Panc1 (cell line): ENCODE measurements around the gene TPBG. TPM values are rescaled to one million over a fixed set of nuclear protein-coding genes. Genes with fewer than 3 reads are reported as not detected.

Source experiments
- ATAC-seq: fragments of 200-7000 bp; cut with Tn5 transposase; 2 replicates; pipeline ENCODE4 v1.9.1; 2020; ENCODE audit warnings: mild to moderate bottlenecking, moderate library complexity
- BruUV-seq: library from RNA; stranded (reverse); fragments of 400-500 nt; replicated peaks from 2 replicates; lab custom pipeline; 2021; lab: Mats Ljungman, UMichigan
- CTCF ChIA-PET: fragments of 300-600 bp; sonication (Branson Sonifier 250); formaldehyde crosslinking; loops from one replicate; lab custom pipeline; 2022; ENCODE audit warnings: antibody characterized with exemption; lab: Charles Lee
- POLR2A ChIA-PET: fragments of 300-600 bp; sonication (Branson Sonifier 250); formaldehyde crosslinking; loops from one replicate; lab custom pipeline; 2022; ENCODE audit warnings: antibody characterized with exemption; lab: Charles Lee
- DNase-seq: peaks from one replicate; pipeline ENCODE4 v3.0.0-alpha.2; 2010; ENCODE audit warnings: low read depth, low spot score
- H3K27ac ChIP-seq: 2 replicates; pipeline ENCODE4 v1.5.1; 2011; ENCODE audit warnings: mild to moderate bottlenecking, low read length, inconsistent platforms
- H3K27me3 ChIP-seq: fragments of 200-500 bp; sonication (Bioruptor generic); 2 replicates; pipeline ENCODE4 v1.6.0; 2014; ENCODE audit warnings: low read length, inconsistent platforms; ENCODE audit not compliant: control insufficient read depth, insufficient read depth
- H3K36me3 ChIP-seq: fragments of 200-500 bp; sonication (Bioruptor generic); 2 replicates; pipeline ENCODE4 v1.5.1; 2014; ENCODE audit warnings: inconsistent platforms, mild to moderate bottlenecking, low read length, moderate library complexity; ENCODE audit not compliant: control insufficient read depth, insufficient read depth
- H3K4me1 ChIP-seq: 2 replicates; pipeline ENCODE4 v1.5.1; 2011; ENCODE audit warnings: inconsistent platforms, mild to moderate bottlenecking, low read length, moderate library complexity; ENCODE audit not compliant: control insufficient read depth, insufficient read depth
- H3K4me3 ChIP-seq, 2 experiments: 2 replicates each; pipeline ENCODE4 v1.5.1; 2011 to 2012; ENCODE audit warnings: low read depth in 2 of 2, low read length in 2 of 2, mild to moderate bottlenecking in 2 of 2, inconsistent platforms in 1 of 2, moderate library complexity in 1 of 2
- H3K9me3 ChIP-seq: fragments of 200-500 bp; sonication (Bioruptor generic); 2 replicates; pipeline ENCODE4 v1.5.1; 2014; ENCODE audit warnings: low read depth, mild to moderate bottlenecking, inconsistent platforms, low read length, moderate library complexity; ENCODE audit not compliant: control insufficient read depth, insufficient read depth
- POLR2AphosphoS5 ChIP-seq: IDR thresholded peaks from 2 replicates; pipeline ENCODE4 v1.6.1; 2012; ENCODE audit warnings: mild to moderate bottlenecking, low read depth, low read length, moderate library complexity
- REST ChIP-seq, 2 experiments: IDR thresholded peaks; 2 replicates each; pipeline ENCODE4 v1.6.1; 2011 to 2012; ENCODE audit warnings: low read depth in 2 of 2, control low read depth in 1 of 2, low read length in 1 of 2, mild to moderate bottlenecking in 1 of 2, moderate library complexity in 1 of 2; ENCODE audit not compliant: insufficient read depth in 1 of 2
- SIN3A ChIP-seq: IDR thresholded peaks from 2 replicates; pipeline ENCODE4 v1.6.1; 2012; ENCODE audit warnings: low read depth, mild to moderate bottlenecking, low read length, moderate library complexity, borderline replicate concordance; ENCODE audit not compliant: insufficient read depth
- TCF7L2 ChIP-seq: IDR thresholded peaks from 2 replicates; pipeline ENCODE4 v1.6.1; 2011; ENCODE audit warnings: mild to moderate bottlenecking, low read depth, low read length, inconsistent platforms
- in situ Hi-C: cut with HindIII; loops from 2 replicates; pipeline ENCODE4 v1.10.0; 2016; ENCODE audit warnings: low sequenced_read_pairs, low pct_unique_long_range_greater_than_20kb
- intact Hi-C: fragments of 100-400 bp; cut with micrococcal nuclease; formaldehyde crosslinking; loops from one replicate; pipeline ENCODE4 v1.10.0; 2022; ENCODE audit not compliant: unreplicated experiment
- total RNA-seq: library from RNA; stranded (reverse); gene quantifications from one replicate; pipeline ENCODE4 v1.2.1, GENCODE V29; 2021; ENCODE audit not compliant: unreplicated experiment
- TF ChIP-seq, protein P1 (sequence below): fragments of 450-650 bp; IDR thresholded peaks from 2 replicates; pipeline ENCODE4 v1.5.1; 2017; ENCODE audit warnings: mild to moderate bottlenecking

Gene TPBG
- total RNA-seq, 1 experiment from 2014 or later, result 84.1 TPM

GRCh38 chr6:82362144-82362543 is 1.5 kb upstream of the TPBG start:
- POLR2A ChIA-PET, result no interaction called here
- in situ Hi-C loops, result no loop called here

DNA sequence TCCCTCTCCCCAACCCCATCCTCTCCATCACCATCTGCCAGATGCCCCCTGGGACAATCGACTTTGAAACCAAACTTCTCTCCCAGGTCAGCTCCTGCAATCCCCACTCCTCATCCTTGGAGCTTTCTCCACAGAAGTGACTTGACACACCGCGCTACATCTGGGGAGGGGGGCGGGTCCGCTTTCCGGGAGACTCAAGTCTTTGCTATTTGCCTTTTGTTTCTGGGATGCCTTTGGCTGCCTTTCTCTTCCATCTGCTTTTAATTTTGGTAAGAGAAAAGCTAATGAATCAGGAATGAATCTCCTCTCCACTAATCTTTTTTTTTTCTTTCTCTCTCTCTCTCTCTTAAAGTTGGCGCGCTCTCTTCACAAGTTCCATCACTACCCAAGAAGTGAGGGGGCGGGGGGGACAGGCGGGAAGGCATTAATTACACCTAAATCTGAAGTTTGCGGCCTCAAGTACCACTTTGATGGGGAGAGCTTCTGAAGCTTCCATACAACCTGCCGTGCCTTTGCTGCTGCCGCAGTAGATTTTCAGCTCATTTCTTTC is 664 bp upstream of the TPBG start:
- BruUV-seq, result TSS peak; percentile 76
- ChIA-PET CTCF (interaction anchor here (0.6 to 1.0 kb wide), 3 partner anchors 111 to 691 kb away, joined by 6 to 12 read pairs (median 8); no protein-coding TSS in a partner anchor), POLR2A (interaction anchor here (0.6 kb wide), 1 partner anchor 149 kb away, joined by 8 read pairs; no protein-coding TSS in a partner anchor)
- Histone ChIP-seq H3K36me3 (peaks cover 19% of the 10 kb centered on the region), H3K9me3 (no peaks in the 10 kb centered on the region), H3K4me3 (peak overlapping the region; percentile 92 to 97), H3K4me1 (peaks cover 20% of the 10 kb centered on the region), H3K27ac (peak overlapping the region; percentile 93), H3K27me3 (peaks cover 2% of the 10 kb centered on the region; the same call in 1 of the 2 replicates)
- intact Hi-C loops, result loop anchor here (5.0 to 10.0 kb wide), 4 partner anchors 91 to 692 kb away; partner anchors contain the start of gene IBTK
- DNase-seq (no peak), ATAC-seq (no peak)
- in situ Hi-C loops, result no loop called here
- TF ChIP-seq TCF7L2 (no peak), SIN3A (no peak), POLR2AphosphoS5 (no peak), REST (IDR thresholded peaks at IDR 0.05; ENCODE audit: insufficient read depth in 1 of 2, low read depth in 2 of 2, low read length in 1 of 2) (no peak)
- TF ChIP-seq, protein P1, sequence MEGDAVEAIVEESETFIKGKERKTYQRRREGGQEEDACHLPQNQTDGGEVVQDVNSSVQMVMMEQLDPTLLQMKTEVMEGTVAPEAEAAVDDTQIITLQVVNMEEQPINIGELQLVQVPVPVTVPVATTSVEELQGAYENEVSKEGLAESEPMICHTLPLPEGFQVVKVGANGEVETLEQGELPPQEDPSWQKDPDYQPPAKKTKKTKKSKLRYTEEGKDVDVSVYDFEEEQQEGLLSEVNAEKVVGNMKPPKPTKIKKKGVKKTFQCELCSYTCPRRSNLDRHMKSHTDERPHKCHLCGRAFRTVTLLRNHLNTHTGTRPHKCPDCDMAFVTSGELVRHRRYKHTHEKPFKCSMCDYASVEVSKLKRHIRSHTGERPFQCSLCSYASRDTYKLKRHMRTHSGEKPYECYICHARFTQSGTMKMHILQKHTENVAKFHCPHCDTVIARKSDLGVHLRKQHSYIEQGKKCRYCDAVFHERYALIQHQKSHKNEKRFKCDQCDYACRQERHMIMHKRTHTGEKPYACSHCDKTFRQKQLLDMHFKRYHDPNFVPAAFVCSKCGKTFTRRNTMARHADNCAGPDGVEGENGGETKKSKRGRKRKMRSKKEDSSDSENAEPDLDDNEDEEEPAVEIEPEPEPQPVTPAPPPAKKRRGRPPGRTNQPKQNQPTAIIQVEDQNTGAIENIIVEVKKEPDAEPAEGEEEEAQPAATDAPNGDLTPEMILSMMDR, result no peak

More at GRCh38 chr6:82362144-82362543, 1.5 kb upstream of the TPBG start:
- CTCF ChIA-PET, result no interaction called here
- H3K9me3 ChIP-seq, result no peaks in the 10 kb centered on the region
- H3K27me3 ChIP-seq, result peaks cover 2% of the 10 kb centered on the region; the same call in 1 of the 2 replicates
- peaks cover 20% of the 10 kb centered on the region for H3K4me1 ChIP-seq
- H3K36me3 ChIP-seq, result peaks cover 13% of the 10 kb centered on the region
- BruUV-seq, result no TSS peak
- no peak overlapping the region for H3K27ac ChIP-seq
- H3K4me3 ChIP-seq, result peak overlapping the region in 1 of 2 experiments; percentile 97; a peak in 3 of 4 replicates
- DNase-seq (no peak), ATAC-seq (no peak)
- intact Hi-C loops, result loop anchor here (5.0 to 10.0 kb wide), 4 partner anchors 90 to 693 kb away; partner anchors contain the start of gene IBTK
- no peak for TF ChIP-seq TCF7L2
- TF ChIP-seq POLR2AphosphoS5, result no peak
- TF ChIP-seq SIN3A, result no peak
- TF ChIP-seq, protein P1, result no peak
- TF ChIP-seq REST (IDR thresholded peaks at IDR 0.05; ENCODE audit: insufficient read depth in 1 of 2, low read depth in 2 of 2, low read length in 1 of 2), result no peak
